C1 segment of cervical spinal cord (tissue), 14 donors: ENCODE results near the gene FIBCD1.
A peak's percentile ranks its signal among the peaks of the same experiment; 100 is the strongest.
"Not testable (repeated sequence)": the region's sequence is repeated elsewhere in the genome, so short reads cannot be mapped to it uniquely, and the experiment has no call there.

ENCODE experiments used
- DNase-seq, 14 donors: peaks; one replicate each; lab custom pipeline; 2025; lab: John Stamatoyannopoulos, UW

FIBCD1 gene

DNA sequence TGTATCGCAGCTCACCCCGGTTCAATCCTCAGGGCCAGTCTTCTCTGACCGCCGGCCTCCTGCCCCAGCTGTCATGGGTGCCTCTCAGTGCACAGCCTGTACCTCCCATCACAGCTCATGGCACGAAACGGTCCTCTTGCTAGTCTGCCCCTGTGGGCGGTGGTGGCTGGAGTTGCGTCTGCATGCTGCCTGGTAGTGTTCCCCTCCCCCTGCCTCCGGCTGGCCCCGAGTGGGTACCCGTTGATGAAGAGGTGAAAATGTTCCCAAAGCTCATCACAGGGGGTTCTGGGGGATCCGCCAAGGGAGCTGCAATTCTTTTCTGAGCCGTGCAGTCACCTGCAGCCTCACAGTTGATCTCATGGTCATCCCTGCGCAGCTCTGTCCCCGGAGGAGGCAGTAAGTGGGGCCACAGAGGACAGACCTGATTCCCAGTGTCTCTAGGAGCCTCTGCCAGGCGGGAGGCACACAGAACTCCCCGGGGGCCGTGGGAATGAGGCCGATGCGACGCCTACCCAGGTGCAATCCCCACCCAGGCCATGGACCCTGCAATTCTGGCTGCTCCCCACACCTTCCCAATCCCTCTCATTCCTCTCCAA, 34.7 kb upstream of the FIBCD1 start:
- DNase-seq, result no peak

DNA sequence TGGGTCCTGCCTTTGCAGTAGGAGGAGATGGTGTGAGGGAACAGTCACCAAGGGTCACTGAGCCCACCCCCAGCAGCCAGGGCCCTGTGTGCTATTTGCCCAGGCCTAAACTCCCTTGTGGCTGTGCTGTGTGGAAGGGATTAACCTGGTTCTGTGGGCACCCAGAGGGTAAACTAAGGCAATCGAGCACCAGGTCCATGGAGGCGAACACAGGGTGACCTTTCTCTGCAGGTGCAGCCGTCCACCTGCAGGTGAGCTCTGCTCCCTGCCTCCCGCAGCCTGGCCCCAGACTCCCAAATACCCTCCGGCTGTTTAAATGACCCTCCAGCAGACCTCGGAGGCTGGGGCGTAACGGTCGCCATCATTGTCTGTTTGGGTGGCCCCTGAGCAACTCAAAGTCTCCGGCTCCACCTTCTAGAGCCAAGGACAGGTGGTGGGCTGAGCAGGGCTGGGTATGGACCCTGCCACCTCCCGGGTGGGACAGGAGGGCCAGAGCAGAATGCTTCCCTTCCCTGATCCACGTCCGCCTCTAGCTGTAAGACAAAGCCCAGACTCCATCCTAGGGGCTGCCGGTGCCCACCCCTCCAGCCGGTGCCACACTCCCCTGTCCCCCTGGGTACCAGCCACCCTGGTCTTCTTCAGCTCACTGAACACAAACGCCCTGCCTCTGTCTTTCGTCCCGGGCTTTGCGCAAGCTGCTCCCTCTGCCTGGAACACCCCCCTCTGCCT, 34.1 kb upstream of the FIBCD1 start:
- DNase-seq, result no peak

DNA sequence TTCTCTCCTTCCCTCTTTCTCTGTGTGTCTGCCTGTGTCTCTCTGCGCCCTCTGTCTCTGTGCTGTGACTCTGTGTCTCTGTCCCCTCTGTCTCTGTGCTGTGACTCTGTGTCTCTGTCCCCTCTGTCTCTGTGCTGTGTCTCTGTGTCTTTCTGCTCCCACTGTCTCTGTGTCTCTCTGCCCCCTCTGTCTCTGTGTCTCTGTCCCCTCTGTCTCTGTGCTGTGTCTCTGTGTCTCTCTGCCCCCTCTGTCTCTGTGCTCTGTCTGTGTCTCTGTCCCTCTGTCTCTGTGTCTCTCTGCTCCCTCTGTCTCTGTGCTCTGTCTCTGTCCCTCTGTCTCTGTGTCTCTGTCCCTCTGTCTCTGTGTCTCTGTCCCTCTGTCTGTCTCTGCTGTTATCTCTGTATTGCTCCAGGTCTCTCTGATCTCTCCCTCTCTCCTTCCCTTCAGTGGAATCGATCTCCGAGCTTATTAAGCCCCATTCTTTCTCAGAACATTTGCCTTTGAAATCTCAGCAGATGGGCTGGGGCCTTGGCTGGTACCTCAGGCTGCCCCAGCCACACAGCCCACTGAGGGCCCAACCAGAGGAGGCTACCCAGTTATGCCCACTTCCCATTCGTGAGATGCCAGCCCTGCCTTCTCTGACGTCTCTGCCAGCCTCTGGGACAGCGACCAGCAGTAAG, 33.4 kb upstream of the FIBCD1 start:
- DNase-seq, result peak in 1 of 14 donors; percentile 7

DNA sequence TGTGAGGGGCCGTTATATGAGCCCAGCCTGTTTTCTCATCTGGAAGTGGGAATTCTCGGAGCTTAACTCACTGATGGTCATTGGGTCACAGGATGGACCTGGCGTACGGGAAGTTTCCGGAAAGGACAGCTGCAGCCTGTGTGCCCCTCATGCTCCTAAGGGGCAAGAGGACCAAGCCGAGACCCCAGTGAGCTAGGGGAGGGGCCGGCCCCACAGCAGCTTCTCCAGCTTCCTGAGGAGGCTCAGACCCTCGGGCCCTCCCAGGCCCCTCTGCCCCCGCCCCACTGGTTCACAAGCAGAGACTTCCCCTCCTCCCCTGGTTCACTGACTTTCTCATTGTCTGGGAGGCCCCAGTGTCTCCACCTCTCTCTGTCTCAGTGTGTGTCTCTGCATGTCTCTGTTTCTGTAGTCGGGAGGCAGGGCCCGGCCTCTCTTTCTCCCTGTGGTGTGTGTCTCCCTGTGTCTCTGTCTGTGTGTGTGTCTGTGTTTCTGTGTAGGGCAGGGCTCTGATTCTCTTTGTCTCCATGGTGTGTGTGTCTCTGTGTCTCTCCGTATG, 32.3 kb upstream of the FIBCD1 start:
- DNase-seq, result no peak

DNA sequence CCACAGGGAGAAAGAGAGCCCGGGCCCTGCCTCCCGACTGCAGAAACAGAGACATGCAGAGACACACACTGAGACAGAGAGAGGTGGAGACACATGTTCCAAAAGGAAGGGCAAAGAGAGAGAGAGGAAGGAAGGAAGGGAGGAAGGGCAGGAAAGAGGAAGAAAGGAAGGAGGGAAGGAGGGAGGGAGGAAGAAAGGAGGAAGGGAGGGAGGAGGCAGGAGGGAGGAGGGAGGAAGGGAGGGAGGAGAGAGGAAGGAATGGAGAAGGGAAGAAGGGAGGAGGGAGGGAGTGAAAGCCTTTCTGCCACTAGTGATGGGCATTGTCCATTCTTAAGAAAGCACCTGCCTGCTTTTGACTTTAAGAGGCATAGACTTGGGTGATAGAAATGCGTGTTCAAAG, 31.8 kb upstream of the FIBCD1 start:
- DNase-seq, result no peak

DNA sequence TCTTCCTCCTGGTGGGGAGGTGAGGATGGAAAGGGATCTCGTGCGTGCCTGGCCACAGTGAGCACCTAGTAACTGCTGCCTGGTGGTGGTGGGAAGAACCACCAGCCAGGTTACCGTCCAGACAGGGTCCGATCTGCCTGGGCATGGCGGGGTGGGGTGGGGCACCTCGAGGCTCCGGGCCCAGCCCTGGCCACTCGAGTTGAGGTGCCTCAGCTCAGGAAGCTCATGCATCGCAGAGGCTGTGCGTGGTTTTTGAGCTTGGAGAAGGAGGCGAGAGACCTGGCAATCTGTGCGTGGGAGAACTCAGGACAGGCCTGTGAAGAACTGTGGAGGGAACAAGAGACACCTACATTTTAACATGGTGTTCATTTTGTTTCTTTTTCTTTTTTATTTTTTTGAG, 31.0 kb upstream of the FIBCD1 start:
- no peak for DNase-seq

DNA sequence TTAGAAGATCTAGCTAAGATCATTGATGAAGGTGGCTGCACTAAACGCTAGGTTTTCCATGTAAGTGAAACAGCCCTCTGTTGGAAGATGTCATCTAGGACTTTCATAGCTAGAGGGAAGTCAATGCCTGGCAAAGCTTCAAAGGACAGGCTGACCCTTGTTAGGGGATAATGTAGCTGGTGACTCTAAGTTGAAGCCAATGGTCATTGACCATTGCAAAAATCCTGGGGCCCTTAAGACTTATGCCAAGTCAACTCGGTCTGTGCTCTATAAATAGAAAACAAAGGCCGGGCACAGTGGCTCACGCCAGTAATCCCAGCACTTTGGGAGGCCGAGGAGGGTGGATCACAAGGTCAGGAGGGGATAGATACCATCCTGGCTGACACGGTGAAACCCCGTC, 26.6 kb upstream of the FIBCD1 start:
- no peak for DNase-seq

DNA sequence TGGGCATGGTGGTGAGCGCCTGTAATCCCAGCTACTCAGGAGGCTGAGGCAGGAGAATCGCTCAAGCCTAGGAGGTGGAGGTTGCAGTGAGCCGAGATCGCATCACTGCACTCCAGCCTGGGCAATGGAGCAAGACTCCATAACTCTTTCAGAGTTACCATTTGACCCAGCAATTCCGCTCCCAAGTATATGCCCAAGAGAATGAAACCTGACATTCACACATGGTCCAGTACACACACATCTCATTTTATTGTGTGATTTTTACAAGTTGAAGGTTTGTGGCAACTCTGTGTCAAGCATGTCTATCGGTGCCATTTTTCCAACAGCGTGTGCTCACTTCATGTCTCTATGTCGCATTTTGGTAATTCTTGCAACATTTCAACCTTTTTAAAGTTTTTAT, 24.9 kb upstream of the FIBCD1 start:
- DNase-seq, result no peak

DNA sequence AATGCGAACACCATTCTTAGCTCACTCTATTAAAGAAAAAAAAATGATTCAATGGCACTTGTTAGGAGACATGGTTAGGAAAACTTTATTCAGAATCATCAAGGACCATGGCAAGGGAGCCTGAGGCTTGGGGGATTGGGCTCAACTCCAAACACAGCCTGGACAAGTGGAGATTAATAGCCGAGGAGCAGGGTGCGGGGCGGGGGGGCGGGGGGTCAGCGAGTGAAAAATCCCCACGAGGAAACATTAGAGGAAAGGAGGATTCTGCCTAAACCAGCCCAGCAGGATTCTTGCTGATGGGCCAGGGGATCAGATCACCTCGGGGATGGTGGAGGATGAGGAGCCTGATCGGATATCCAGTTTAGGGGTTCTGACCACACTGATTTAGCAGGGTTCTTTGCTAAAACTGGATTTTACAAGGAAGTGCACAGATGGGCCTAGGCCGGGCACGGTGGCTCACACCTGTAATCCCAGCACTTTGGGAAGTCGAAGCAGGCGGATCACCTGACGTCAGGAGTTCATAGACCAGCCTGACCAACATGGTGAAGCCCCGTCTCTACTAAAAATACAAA, 24.4 kb upstream of the FIBCD1 start:
- no peak for DNase-seq

DNA sequence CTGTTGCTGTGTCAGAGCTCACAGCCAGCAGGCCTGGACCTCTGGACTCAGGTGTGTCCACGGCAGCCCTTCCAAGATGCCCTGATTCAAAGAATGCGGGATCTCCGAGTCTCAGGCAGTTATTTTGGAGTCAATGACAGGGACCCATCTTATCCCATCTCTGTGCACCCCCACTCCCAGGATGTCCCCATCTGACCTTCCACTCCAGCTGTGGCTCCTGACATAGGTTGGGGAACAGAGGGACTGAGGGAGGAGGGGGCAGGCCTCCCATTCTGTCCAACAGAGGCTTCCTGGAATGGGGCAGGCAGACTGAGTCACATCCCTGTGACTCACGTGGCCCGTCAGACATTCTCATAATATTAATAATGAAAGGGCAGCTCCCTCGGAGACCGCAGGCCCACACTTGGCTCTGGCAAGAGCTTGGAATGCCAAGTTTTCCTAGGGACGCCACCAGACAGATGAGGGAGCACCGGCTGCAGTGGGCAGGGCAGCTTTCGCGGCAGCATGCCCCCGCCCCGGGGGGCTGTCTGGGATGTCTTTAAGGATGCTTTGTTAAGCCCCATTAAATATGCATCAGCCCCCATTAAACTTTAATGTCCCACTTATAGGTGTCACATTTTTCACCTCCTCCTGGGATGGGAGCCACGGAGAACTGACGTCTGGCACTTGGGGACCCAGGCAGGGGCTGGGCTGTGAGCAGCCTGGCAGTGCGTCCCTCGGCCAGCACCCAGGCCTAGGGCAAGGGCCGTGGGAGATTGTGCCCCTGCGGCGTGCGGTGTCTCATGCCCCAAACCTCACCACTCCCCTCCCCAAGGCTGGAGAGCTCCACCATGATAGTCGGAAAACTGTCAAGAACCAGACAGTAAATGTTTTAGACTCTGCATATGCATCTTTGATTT, 23.6 kb upstream of the FIBCD1 start:
- peak in 1 of 14 donors; percentile 40 for DNase-seq

DNA sequence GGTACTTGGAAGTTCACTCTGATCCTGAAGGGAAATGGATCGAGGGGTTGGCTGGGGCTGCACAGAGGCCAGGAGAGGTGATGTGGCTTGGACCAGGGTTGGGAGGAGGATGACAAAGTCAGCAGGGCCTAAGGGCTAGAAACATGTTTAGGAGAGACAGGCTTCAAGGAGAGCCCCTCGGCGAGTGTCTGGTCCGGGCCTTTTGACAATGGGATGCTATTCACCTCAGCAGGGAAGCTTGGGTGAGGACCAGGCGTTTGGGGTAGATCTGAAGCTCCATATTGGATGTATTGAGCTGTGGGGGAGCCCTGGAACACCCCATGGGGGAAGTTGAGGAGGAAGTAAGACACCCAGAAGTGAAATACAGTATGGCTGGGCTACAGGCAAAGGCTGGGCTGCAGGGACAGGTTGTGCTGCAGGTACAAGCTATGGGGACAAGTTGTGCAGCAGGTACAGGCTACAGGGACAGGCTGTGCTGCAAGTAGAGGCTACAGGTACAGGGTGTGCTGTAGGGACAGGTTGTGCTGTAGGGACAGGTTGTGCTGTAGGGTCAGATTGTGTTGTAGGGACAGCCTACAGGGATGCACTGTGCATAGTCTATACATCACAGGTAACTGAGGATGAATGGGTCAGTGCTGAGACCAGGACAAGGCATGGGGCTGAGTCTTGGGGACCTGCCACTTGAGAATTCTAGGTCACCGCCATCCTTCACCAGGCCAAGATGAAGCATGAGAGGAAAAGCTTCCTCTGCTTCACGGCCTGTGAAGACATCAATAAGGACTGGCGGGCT, 22.7 kb upstream of the FIBCD1 start:
- no peak for DNase-seq

DNA sequence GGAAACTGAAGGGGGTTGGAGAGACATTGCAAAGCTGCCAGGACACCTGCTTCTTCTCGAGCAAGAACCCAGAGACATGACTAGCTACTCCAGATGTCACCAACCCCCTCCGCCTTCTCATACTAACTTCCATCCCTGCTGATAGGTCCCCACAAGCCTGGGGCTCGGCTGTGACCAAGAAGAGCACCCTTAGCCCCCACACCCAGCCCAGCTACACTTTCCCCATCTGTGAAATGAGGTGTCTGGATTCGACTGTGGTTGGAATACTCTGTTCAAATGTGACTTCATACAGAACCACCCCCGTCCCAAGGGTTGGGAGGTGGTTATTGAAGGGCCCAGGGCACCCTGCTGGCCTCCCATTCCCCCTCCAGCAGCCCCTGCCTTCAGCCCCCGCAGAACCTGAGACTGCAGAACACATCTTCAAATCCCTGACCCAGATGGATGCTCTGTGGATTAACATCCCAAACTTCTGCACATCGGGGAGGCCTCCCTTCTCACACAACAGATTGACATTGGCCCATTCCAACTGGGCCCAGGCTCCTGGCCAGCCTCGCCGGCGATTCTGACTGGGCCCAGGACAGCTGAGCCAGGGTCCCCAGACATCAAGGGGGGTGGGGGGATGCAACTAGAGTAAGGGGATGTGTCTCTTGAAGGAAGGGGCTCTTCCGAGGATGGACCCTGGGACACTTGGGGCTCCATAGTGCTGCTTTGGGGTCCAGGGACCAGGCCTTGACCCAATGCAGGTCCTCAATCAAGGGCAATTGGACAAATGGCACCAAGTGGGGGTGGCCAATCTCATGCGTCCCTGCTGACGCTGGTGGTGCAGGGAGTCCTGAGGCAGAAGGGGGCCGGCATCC, 21.7 kb upstream of the FIBCD1 start:
- no peak for DNase-seq

DNA sequence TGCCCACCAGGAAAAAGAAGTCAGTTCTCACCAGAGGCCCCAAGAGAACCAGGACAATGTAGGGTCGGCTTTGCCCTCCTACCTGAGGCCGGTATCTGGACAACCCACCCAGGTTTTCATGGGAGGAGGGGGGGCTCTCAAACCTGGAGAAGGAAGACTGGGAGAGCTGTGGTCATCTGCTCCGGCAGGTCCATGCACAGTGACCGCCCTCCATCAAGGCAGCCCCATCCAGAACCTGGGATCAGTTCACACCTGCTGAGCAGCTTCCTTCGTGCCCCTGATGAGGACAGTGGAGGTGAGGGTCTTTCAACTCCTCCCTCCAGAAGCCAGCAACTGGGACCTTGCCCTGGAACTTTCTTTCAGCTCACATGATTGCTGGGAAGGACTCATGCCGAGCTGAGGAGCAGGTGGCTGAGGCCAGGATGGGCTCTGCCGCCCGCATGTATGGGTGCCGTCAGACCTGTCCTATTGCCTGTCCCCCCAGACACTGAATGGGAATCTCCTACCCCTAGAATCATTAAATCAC, 20.8 kb upstream of the FIBCD1 start:
- DNase-seq, result no peak

DNA sequence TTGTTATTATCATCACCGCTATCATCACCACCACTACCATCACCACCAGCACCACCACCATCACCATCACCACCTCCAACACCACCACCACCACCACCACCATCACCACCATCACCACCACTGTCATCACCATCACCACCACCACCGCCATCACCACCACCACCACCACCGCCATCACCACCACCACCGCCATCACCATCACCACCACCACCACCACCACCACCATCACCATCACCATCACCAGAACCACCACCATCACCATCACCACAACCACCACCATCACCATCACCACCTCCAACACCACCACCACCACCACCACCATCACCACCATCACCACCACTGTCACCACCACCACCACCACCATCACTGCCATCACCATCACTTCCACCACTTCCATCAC, 19.5 kb upstream of the FIBCD1 start:
- not testable (repeated sequence) for DNase-seq

DNA sequence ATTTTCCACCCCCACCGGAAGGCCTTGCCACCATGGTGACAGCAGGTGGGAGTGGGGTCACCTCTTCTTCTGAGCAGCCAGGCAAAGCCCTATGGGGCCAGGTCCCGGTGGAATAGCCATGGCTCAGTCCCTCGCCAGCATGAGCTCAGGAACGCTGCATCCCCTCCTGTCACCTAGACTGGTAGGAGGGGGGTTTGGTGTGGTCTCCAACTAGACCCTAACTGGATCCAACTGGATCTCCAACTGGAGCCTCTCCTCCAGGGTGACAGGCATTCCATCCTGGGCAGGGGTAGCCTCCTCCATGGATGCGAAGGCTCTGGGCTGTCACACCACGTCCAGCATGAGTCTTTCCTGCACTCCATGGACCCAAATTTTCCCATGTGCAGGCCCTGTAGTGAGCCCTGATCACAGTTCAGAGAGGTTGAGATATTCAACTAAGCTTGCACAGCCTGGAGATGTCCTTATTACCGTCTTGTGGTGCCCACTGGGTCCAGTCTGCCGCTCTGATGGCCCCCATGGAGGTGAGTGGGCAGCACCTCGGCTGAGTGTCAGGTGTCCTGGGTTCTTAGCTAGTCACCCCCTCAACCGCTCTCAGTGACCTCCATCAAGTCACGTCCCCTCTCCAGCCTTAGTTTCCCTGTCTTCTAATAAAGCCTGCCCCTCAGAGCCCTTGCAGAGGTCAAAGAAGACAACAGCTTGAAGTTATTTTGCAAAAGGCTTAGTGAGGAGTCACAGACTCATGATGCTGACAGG, 18.6 kb upstream of the FIBCD1 start:
- DNase-seq, result no peak

DNA sequence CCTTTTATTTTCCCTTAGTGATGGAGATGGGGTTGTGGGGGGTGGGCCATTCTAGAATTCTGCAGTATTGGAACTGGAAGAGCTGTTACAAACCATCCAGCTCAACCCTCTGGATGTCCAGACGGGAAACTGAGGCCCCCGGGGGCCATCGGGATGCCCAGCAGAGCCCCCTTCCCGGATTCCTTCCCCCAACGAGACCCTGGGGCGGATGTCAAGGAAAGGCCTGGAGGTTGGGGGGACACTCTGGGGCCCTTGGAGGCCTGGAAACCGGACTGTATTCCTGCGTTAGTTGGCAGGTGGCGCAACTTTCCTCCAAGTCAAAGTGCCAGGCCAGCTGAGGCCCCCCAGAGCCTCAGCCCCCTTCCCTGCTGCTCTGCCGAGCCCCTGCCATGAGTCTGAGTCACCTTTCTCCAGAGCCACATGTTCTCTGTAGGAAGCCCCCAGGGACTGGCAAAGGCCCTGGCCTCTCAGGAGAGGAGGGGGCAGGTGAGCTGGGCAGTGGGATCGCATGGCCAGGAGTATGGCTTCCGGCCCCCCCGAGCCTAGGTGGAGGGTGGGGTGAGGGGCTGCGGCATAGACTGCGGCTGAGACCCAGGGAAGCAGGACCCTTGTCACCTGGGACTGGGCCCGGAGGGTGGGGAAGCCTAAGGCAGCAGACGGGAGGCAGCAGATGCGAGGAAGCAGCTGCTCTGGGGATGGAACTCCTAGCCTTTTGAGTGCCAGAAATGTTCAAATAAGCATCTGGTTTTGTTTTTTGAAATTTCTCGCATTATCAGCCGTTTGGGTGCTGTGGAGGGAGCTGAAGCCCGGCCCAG, 17.8 kb upstream of the FIBCD1 start:
- no peak for DNase-seq

DNA sequence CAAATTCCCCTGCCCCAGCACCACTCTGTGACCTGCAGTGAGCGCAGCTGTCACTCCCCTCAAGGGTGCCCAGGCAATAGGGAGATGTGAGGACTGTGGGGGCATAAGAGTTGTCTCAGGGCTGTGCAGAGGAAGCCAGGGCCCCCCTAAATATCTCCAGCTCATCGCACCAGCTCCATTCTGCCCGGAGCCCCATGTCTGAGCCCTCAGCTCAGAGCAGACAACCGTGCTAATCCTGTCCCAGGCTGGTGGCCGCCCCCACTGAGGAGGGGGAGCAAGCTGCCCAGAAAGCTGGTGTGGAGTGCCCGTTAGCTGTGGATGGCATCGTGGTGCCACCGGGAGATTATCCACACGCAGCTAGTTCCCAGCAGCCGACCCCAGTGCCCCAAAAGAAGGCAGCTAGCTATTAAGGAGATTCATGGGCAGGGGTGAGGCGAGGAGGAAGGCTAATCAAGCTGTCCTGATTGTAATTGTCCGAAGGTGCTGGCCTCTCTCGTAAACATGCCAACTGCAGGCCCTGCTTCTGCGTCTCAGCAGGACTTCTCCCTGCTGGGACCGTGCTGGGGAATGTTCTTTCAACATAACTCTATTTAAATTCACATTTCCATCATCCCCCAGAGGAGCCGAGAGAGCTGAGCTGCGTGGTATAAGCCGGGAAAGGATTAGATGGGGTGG, 17.0 kb upstream of the FIBCD1 start:
- DNase-seq, result no peak
